GM23338 (cell line): ENCODE results near the gene IGSF9B. TPM values are rescaled to one million over a fixed set of nuclear protein-coding genes. Genes with fewer than 3 reads are reported as not detected.

Experiments
- ATAC-seq: fragments of 200-7000 bp; cut with Tn5 transposase; 3 replicates; pipeline ENCODE4 v1.9.1; 2020
- DNase-seq: peaks from one replicate; pipeline ENCODE4 v3.0.0-alpha.2; 2015; ENCODE audit warnings: low spot score
- H2AFZ ChIP-seq: fragments of 200-600 bp; sonication (generic); 2 replicates; pipeline ENCODE4 v1.8.0; 2016; ENCODE audit warnings: antibody characterized with exemption, mild to moderate bottlenecking, moderate library complexity
- H3F3A ChIP-seq: fragments of 200-600 bp; sonication (generic); replicated peaks from 2 replicates; pipeline ENCODE4 v1.8.0; 2017; ENCODE audit warnings: antibody characterized with exemption, mixed run types, low read depth
- H3K27ac ChIP-seq: fragments of 200-600 bp; sonication (generic); 2 replicates; pipeline ENCODE4 v1.6.1; 2016; ENCODE audit warnings: low read depth
- H3K27me3 ChIP-seq: fragments of 200-600 bp; sonication (generic); 2 replicates; pipeline ENCODE4 v1.8.0; 2016; ENCODE audit warnings: mild to moderate bottlenecking, mixed run types, moderate library complexity; ENCODE audit not compliant: insufficient read depth
- H3K36me3 ChIP-seq: fragments of 200-600 bp; sonication (generic); 2 replicates; pipeline ENCODE4 v1.8.0; 2016; ENCODE audit warnings: mild to moderate bottlenecking; ENCODE audit not compliant: insufficient read depth
- H3K4me1 ChIP-seq: fragments of 200-600 bp; sonication (generic); 2 replicates; pipeline ENCODE4 v1.8.0; 2016; ENCODE audit warnings: mild to moderate bottlenecking, moderate library complexity; ENCODE audit not compliant: insufficient read depth
- H3K4me2 ChIP-seq: fragments of 200-600 bp; sonication (generic); 2 replicates; pipeline ENCODE4 v1.7.1; 2017; ENCODE audit warnings: mixed run types
- H3K4me3 ChIP-seq: fragments of 200-600 bp; sonication (generic); 2 replicates; pipeline ENCODE4 v1.6.1; 2016; ENCODE audit warnings: mixed run types
- H3K79me2 ChIP-seq: fragments of 200-600 bp; sonication (generic); replicated peaks from 2 replicates; pipeline ENCODE4 v1.8.0; 2017; ENCODE audit warnings: mild to moderate bottlenecking; ENCODE audit not compliant: insufficient read depth
- H3K9me2 ChIP-seq: fragments of 200-600 bp; sonication (generic); 2 replicates; pipeline ENCODE4 v1.8.0; 2017; ENCODE audit not compliant: insufficient read depth
- H4K20me1 ChIP-seq: fragments of 200-600 bp; sonication (generic); replicated peaks from 2 replicates; pipeline ENCODE4 v1.8.0; 2017; ENCODE audit warnings: mild to moderate bottlenecking; ENCODE audit not compliant: insufficient read depth
- H3K27ac Mint-ChIP-seq: 2 replicates; pipeline ENCODE4 v1.8.0; 2020; ENCODE audit warnings: inconsistent platforms, mild to moderate bottlenecking, moderate library complexity, mixed read lengths
- H3K27me3 Mint-ChIP-seq: 3 replicates; pipeline ENCODE4 v1.8.0; 2022; ENCODE audit warnings: low read depth, mild to moderate bottlenecking, moderate library complexity, mixed read lengths, inconsistent platforms; ENCODE audit not compliant: insufficient read depth, poor library complexity
- H3K36me3 Mint-ChIP-seq: 3 replicates; pipeline ENCODE4 v1.8.0; 2021; ENCODE audit warnings: low read depth, mild to moderate bottlenecking, inconsistent platforms, moderate library complexity, mixed read lengths
- H3K4me1 Mint-ChIP-seq: 3 replicates; pipeline ENCODE4 v1.8.0; 2020; ENCODE audit warnings: mild to moderate bottlenecking, inconsistent platforms, mixed read lengths
- H3K4me3 Mint-ChIP-seq: 3 replicates; pipeline ENCODE4 v1.8.0; 2021; ENCODE audit warnings: moderate library complexity, mild to moderate bottlenecking, inconsistent platforms, mixed read lengths
- H3K9me3 Mint-ChIP-seq: 3 replicates; pipeline ENCODE4 v1.8.0; 2020; ENCODE audit warnings: moderate library complexity, mild to moderate bottlenecking, inconsistent platforms, mixed read lengths
- CREB1 ChIP-seq: fragments of 250-450 bp; sonication (Bioruptor Pico); IDR thresholded peaks from 2 replicates; pipeline ENCODE4 v1.5.0; 2020; ENCODE audit warnings: low read depth, mild to moderate bottlenecking, moderate library complexity
- EZH2 ChIP-seq: fragments of 200-600 bp; sonication (generic); IDR thresholded peaks from one replicate; pipeline ENCODE4 v1.8.0; 2017; ENCODE audit warnings: antibody characterized with exemption, mild to moderate bottlenecking, low read depth; ENCODE audit not compliant: unreplicated experiment
- EZH2phosphoT487 ChIP-seq: fragments of 200-600 bp; sonication (generic); IDR thresholded peaks from one replicate; pipeline ENCODE4 v1.8.1; 2018; ENCODE audit warnings: antibody characterized with exemption; ENCODE audit not compliant: unreplicated experiment
- JUNB ChIP-seq: IDR thresholded peaks from one replicate; pipeline ENCODE4 v1.6.1; 2016; ENCODE audit warnings: antibody characterized with exemption; ENCODE audit not compliant: unreplicated experiment
- NANOG ChIP-seq: IDR thresholded peaks from 2 replicates; pipeline ENCODE4 v1.6.1; 2016; ENCODE audit warnings: antibody characterized with exemption, borderline replicate concordance
- POLR2AphosphoS5 ChIP-seq: IDR thresholded peaks from 2 replicates; pipeline ENCODE4 v1.6.1; 2016; ENCODE audit warnings: antibody characterized with exemption, low read depth
- STAT1 ChIP-seq: IDR thresholded peaks from one replicate; pipeline ENCODE4 v1.6.1; 2016; ENCODE audit warnings: antibody characterized with exemption; ENCODE audit not compliant: unreplicated experiment
- ZNF114 ChIP-seq: fragments of 250-450 bp; sonication (Bioruptor Pico); IDR thresholded peaks from 2 replicates; pipeline ENCODE4 v1.5.0; 2020; ENCODE audit warnings: mild to moderate bottlenecking, moderate library complexity
- ZNF331 ChIP-seq: fragments of 250-450 bp; sonication (Bioruptor Pico); IDR thresholded peaks from 2 replicates; pipeline ENCODE4 v1.5.0; 2020; ENCODE audit warnings: low read depth, mild to moderate bottlenecking, moderate library complexity
- polyA plus RNA-seq: library from polyadenylated mRNA; unstranded; fragments of >200 nt; fragmentation: Nextera tagmentation; extraction: Ambion mirVana; gene quantifications from 2 replicates; pipeline ENCODE4 v1.2.1, GENCODE V29; 2016
- total RNA-seq: library from RNA; depleted of rRNA; stranded (reverse); fragments of >200 nt; shearing (Covaris generic); gene quantifications from 2 replicates; pipeline ENCODE4 v1.2.3, GENCODE V29; 2014
- TF ChIP-seq, protein P1 (sequence below): IDR thresholded peaks from 2 replicates; pipeline ENCODE4 v1.6.1; 2016; ENCODE audit warnings: antibody characterized with exemption
- TF ChIP-seq, protein P2 (sequence below): fragments of 250-450 bp; sonication (Bioruptor Pico); IDR thresholded peaks from 2 replicates; pipeline ENCODE4 v1.5.0; 2020; ENCODE audit warnings: mild to moderate bottlenecking, moderate library complexity
- TF ChIP-seq, protein P3 (sequence below): IDR thresholded peaks from one replicate; pipeline ENCODE4 v1.6.1; 2018; ENCODE audit warnings: antibody characterized with exemption; ENCODE audit not compliant: unreplicated experiment
- TF ChIP-seq, protein P4 (sequence below), 2 experiments: fragments of 200-600 bp in 1 of 2; sonication (generic) in 1 of 2; conservative IDR thresholded peaks; 2 replicates each; pipeline versions ENCODE4 v1.5.1 to v1.6.1; 2016 to 2017; ENCODE audit warnings: antibody characterized with exemption in 2 of 2, low read depth in 2 of 2, mild to moderate bottlenecking in 2 of 2, moderate library complexity in 1 of 2

Gene IGSF9B
- total and polyA plus RNA-seq, 2 experiments from 2014 or later: 8.7 to 51.2 TPM

DNA sequence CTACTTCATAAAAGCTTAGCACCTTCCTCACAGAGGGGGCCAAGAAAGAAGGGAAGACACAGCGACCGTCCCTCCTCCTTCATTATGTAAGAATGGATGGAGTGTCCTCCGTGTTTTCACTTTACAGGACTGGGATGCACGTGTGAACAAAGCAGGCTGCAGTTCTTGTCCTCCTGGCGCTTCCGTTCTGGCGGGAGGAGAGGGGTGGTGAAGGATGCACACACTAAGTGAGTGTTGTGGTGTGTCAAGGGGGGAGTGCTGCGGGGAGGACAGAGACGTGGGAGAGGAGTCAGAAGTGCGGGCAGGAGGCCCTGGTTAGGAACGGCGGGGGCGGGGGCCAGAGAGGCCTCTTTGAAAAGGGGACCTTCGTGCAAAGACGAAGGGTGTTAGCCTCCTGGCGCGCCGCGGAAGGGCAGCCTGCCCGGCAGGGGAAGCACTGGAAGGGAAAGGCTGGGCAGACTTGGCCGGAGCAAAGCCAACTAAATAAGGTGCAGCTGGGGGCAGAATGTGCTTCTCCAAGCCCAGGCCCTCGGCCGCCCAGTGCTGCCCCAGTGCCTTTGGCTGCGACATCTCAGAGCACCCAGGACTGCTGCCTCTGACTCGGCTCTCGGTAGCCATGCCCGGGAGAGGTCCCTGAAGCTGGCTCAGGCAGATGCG lies 27.0 kb upstream of the IGSF9B start:
- no peaks in the 10 kb centered on the region; the same call in 2 of the 3 replicates for H3K9me3 Mint-ChIP-seq
- no peaks in the 10 kb centered on the region for H3K27me3 ChIP-seq
- H3K4me1 Mint-ChIP-seq: peaks cover 7% of the 10 kb centered on the region
- no peaks in the 10 kb centered on the region for H3K36me3 Mint-ChIP-seq
- H3K4me3 ChIP-seq: no peak overlapping the region
- no peak overlapping the region for H3K4me3 Mint-ChIP-seq
- H3K79me2 ChIP-seq: no peaks in the 10 kb centered on the region
- no peak overlapping the region for H3K27ac ChIP-seq
- DNase-seq: no peak
- no peaks in the 10 kb centered on the region for H3K4me1 ChIP-seq
- H3K36me3 ChIP-seq: no peaks in the 10 kb centered on the region
- peak; percentile 19; the same call in 1 of the 3 replicates for ATAC-seq
- H2AFZ ChIP-seq: 0 out of 2 replicates have a peak overlapping the region, but pooled peaks have one; percentile 38
- H4K20me1 ChIP-seq: no peaks in the 10 kb centered on the region; the same call in 1 of the 2 replicates
- H3K9me2 ChIP-seq: no peaks in the 10 kb centered on the region
- peaks cover 14% of the 10 kb centered on the region for H3K27me3 Mint-ChIP-seq
- H3F3A ChIP-seq: no peaks in the 10 kb centered on the region
- no peak overlapping the region for H3K27ac Mint-ChIP-seq
- H3K4me2 ChIP-seq: no peak overlapping the region
- TF ChIP-seq ZNF331 (CRISPR knock-in tag): no peak
- no peak for TF ChIP-seq POLR2AphosphoS5
- no peak for TF ChIP-seq STAT1
- TF ChIP-seq CREB1 (CRISPR knock-in tag): no peak
- TF ChIP-seq EZH2: no peak
- TF ChIP-seq, protein P1, sequence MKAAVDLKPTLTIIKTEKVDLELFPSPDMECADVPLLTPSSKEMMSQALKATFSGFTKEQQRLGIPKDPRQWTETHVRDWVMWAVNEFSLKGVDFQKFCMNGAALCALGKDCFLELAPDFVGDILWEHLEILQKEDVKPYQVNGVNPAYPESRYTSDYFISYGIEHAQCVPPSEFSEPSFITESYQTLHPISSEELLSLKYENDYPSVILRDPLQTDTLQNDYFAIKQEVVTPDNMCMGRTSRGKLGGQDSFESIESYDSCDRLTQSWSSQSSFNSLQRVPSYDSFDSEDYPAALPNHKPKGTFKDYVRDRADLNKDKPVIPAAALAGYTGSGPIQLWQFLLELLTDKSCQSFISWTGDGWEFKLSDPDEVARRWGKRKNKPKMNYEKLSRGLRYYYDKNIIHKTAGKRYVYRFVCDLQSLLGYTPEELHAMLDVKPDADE: no peak
- TF ChIP-seq NANOG: no peak
- TF ChIP-seq JUNB: no peak
- no peak for TF ChIP-seq ZNF114
- TF ChIP-seq, protein P2, sequence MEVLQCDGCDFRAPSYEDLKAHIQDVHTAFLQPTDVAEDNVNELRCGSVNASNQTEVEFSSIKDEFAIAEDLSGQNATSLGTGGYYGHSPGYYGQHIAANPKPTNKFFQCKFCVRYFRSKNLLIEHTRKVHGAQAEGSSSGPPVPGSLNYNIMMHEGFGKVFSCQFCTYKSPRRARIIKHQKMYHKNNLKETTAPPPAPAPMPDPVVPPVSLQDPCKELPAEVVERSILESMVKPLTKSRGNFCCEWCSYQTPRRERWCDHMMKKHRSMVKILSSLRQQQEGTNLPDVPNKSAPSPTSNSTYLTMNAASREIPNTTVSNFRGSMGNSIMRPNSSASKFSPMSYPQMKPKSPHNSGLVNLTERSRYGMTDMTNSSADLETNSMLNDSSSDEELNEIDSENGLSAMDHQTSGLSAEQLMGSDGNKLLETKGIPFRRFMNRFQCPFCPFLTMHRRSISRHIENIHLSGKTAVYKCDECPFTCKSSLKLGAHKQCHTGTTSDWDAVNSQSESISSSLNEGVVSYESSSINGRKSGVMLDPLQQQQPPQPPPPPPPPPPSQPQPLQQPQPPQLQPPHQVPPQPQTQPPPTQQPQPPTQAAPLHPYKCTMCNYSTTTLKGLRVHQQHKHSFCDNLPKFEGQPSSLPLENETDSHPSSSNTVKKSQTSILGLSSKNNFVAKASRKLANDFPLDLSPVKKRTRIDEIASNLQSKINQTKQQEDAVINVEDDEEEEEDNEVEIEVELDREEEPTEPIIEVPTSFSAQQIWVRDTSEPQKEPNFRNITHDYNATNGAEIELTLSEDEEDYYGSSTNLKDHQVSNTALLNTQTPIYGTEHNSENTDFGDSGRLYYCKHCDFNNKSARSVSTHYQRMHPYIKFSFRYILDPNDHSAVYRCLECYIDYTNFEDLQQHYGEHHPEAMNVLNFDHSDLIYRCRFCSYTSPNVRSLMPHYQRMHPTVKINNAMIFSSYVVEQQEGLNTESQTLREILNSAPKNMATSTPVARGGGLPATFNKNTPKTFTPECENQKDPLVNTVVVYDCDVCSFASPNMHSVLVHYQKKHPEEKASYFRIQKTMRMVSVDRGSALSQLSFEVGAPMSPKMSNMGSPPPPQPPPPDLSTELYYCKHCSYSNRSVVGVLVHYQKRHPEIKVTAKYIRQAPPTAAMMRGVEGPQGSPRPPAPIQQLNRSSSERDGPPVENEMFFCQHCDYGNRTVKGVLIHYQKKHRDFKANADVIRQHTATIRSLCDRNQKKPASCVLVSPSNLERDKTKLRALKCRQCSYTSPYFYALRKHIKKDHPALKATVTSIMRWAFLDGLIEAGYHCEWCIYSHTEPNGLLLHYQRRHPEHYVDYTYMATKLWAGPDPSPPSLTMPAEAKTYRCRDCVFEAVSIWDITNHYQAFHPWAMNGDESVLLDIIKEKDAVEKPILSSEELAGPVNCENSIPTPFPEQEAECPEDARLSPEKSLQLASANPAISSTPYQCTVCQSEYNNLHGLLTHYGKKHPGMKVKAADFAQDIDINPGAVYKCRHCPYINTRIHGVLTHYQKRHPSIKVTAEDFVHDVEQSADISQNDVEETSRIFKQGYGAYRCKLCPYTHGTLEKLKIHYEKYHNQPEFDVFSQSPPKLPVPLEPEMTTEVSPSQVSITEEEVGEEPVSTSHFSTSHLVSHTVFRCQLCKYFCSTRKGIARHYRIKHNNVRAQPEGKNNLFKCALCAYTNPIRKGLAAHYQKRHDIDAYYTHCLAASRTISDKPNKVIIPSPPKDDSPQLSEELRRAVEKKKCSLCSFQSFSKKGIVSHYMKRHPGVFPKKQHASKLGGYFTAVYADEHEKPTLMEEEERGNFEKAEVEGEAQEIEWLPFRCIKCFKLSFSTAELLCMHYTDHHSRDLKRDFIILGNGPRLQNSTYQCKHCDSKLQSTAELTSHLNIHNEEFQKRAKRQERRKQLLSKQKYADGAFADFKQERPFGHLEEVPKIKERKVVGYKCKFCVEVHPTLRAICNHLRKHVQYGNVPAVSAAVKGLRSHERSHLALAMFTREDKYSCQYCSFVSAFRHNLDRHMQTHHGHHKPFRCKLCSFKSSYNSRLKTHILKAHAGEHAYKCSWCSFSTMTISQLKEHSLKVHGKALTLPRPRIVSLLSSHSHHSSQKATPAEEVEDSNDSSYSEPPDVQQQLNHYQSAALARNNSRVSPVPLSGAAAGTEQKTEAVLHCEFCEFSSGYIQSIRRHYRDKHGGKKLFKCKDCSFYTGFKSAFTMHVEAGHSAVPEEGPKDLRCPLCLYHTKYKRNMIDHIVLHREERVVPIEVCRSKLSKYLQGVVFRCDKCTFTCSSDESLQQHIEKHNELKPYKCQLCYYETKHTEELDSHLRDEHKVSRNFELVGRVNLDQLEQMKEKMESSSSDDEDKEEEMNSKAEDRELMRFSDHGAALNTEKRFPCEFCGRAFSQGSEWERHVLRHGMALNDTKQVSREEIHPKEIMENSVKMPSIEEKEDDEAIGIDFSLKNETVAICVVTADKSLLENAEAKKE (CRISPR knock-in tag): no peak
- TF ChIP-seq, protein P3, sequence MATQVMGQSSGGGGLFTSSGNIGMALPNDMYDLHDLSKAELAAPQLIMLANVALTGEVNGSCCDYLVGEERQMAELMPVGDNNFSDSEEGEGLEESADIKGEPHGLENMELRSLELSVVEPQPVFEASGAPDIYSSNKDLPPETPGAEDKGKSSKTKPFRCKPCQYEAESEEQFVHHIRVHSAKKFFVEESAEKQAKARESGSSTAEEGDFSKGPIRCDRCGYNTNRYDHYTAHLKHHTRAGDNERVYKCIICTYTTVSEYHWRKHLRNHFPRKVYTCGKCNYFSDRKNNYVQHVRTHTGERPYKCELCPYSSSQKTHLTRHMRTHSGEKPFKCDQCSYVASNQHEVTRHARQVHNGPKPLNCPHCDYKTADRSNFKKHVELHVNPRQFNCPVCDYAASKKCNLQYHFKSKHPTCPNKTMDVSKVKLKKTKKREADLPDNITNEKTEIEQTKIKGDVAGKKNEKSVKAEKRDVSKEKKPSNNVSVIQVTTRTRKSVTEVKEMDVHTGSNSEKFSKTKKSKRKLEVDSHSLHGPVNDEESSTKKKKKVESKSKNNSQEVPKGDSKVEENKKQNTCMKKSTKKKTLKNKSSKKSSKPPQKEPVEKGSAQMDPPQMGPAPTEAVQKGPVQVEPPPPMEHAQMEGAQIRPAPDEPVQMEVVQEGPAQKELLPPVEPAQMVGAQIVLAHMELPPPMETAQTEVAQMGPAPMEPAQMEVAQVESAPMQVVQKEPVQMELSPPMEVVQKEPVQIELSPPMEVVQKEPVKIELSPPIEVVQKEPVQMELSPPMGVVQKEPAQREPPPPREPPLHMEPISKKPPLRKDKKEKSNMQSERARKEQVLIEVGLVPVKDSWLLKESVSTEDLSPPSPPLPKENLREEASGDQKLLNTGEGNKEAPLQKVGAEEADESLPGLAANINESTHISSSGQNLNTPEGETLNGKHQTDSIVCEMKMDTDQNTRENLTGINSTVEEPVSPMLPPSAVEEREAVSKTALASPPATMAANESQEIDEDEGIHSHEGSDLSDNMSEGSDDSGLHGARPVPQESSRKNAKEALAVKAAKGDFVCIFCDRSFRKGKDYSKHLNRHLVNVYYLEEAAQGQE: no peak
- TF ChIP-seq, protein P4, sequence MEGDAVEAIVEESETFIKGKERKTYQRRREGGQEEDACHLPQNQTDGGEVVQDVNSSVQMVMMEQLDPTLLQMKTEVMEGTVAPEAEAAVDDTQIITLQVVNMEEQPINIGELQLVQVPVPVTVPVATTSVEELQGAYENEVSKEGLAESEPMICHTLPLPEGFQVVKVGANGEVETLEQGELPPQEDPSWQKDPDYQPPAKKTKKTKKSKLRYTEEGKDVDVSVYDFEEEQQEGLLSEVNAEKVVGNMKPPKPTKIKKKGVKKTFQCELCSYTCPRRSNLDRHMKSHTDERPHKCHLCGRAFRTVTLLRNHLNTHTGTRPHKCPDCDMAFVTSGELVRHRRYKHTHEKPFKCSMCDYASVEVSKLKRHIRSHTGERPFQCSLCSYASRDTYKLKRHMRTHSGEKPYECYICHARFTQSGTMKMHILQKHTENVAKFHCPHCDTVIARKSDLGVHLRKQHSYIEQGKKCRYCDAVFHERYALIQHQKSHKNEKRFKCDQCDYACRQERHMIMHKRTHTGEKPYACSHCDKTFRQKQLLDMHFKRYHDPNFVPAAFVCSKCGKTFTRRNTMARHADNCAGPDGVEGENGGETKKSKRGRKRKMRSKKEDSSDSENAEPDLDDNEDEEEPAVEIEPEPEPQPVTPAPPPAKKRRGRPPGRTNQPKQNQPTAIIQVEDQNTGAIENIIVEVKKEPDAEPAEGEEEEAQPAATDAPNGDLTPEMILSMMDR (conservative IDR thresholded peaks at IDR 0.05; ENCODE audit: low read depth in 2 of 2): no peak
- TF ChIP-seq EZH2phosphoT487: no peak
